Effector memory CD4-positive, alpha-beta T cell (primary cell): ENCODE data around the gene IL7R.

Source experiments
- DNase-seq, 3 donors: peaks; one replicate each; pipeline ENCODE4 v3.0.0-alpha.2; 2020
- H3K27ac ChIP-seq: 2 replicates; pipeline ENCODE4 v1.7.0; 2013; ENCODE audit warnings: mild to moderate bottlenecking, low read length, moderate library complexity; ENCODE audit not compliant: insufficient read depth, poor library complexity, severe bottlenecking
- H3K27me3 ChIP-seq: replicated peaks from 2 replicates; pipeline ENCODE4 v1.7.0; 2013; ENCODE audit warnings: mild to moderate bottlenecking, low read length; ENCODE audit not compliant: insufficient read depth, control insufficient read depth, poor library complexity, severe bottlenecking
- H3K36me3 ChIP-seq: 2 replicates; pipeline ENCODE4 v1.7.0; 2013; ENCODE audit warnings: mild to moderate bottlenecking, low read length, moderate library complexity; ENCODE audit not compliant: control insufficient read depth, insufficient read depth
- H3K4me1 ChIP-seq: 2 replicates; pipeline ENCODE4 v1.7.0; 2013; ENCODE audit warnings: low read length, mild to moderate bottlenecking; ENCODE audit not compliant: control insufficient read depth, insufficient read depth, poor library complexity, severe bottlenecking
- H3K4me3 ChIP-seq: 2 replicates; pipeline ENCODE4 v1.7.0; 2013; ENCODE audit warnings: low read length, low read depth, mild to moderate bottlenecking; ENCODE audit not compliant: insufficient read depth, poor library complexity, severe bottlenecking
- H3K9me3 ChIP-seq: 2 replicates; pipeline ENCODE4 v1.7.0; 2013; ENCODE audit warnings: mild to moderate bottlenecking, low read length, moderate library complexity; ENCODE audit not compliant: control insufficient read depth

The IL7R gene

GRCh38 chr5:35924122-35924949 lies 67.6 kb downstream of the IL7R start:
- Histone ChIP-seq H3K27ac (peak overlapping the region; percentile 4), H3K36me3 (no peaks in the 10 kb centered on the region), H3K4me3 (no peak overlapping the region), H3K4me1 (peaks cover 15% of the 10 kb centered on the region), H3K27me3 (no peaks in the 10 kb centered on the region), H3K9me3 (no peaks in the 10 kb centered on the region)
- no peak for DNase-seq

DNA sequence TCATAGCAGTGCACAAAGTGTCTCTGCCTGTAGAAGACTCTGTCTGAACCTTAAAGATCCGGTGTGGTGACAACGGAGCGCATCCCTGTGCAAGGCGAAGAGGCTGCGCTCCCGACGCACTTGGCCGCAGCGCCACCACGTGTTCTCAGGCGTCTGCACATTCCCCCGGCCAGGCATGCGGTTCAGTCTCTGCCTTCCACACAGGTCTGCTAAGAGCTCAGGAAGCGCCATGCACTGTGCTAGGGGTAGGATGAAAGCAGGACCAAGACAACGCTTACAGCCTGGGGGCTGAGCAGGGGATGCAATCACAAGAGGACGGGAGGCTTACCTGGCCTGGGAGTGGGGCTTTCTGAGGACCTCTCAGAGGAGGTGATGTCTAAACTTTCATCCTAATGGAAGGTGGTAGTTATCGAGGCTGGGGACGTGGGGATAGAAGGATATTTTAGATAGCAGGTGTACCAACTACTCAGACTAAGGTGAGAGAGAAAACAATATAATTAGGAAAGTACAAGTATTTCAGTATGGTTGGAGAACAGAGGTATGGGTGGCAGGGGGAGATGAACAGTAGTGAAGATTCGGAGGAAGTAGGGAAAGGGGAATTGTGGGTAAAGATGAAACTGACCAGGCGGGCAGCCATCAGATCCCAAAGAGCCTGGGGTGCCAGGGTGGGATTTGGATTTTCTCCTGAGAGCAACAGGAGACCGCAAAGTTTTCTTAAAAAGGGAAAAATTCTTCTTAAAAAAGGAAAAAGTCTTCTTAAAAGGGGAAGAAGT lies 68.4 kb downstream of the IL7R start:
- Histone ChIP-seq H3K27me3 (no peaks in the 10 kb centered on the region), H3K4me1 (peaks cover 15% of the 10 kb centered on the region), H3K4me3 (peak overlapping the region; percentile 19), H3K27ac (peak overlapping the region; percentile 4), H3K36me3 (no peaks in the 10 kb centered on the region), H3K9me3 (no peaks in the 10 kb centered on the region)
- peak; percentile 64 to 68 (median 66) for DNase-seq

DNA sequence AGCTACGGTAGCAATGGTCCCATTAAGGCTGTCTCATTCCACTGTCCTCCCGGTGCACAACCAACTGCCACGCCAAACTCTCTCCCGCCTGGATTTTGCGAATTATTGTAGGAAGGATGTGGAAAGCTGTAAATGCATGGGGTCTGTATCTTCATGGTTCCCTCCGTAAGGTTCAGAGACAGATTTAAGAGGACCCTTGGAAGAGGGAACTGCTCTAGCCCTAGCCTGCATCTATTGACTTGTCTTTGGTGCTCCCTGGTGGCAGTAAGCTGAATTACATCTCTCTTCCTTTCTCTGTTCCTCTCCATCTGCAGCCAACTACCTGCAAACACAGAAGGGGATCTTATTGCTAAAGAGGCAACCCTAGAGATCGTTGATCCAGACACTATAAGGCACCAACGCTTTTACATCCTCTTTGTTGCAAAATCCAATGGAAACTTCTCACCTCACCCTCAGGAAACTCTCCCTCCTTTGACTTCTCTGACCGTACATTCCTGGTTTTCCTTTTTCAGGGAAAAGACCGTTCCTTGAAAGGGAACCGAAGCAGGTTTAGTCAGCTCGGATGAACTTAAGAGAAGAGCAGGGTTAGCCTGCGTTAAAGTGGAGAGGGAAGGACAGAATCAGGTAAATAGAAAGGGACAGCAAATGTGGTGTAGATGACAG lies 69.8 kb downstream of the IL7R start:
- Histone ChIP-seq H3K4me3 (no peak overlapping the region), H3K36me3 (no peaks in the 10 kb centered on the region), H3K4me1 (peaks cover 15% of the 10 kb centered on the region), H3K27ac (no peak overlapping the region), H3K27me3 (no peaks in the 10 kb centered on the region), H3K9me3 (no peaks in the 10 kb centered on the region)
- DNase-seq: peak; percentile 15 to 48 (median 22)
